Liver (tissue), 9 donors: ENCODE results near the gene KMT5C. TPM values are rescaled to one million over a fixed set of nuclear protein-coding genes. Genes with fewer than 3 reads are reported as not detected.

Experiments used
- DNase-seq: peaks from one replicate; pipeline ENCODE4 v3.0.0-alpha.2; 2017; ENCODE audit warnings: low spot score
- H3K27ac ChIP-seq, 2 donors: one replicate each; pipeline ENCODE4 v1.7.0; 2013; ENCODE audit warnings: inconsistent platforms in 2 of 2, low read length in 2 of 2, control low read depth in 1 of 2, low read depth in 1 of 2, mild to moderate bottlenecking in 1 of 2
- H3K27me3 ChIP-seq, 4 donors: one replicate each; pipeline versions ENCODE4 v1.6.1 to v1.7.0; 2013; ENCODE audit warnings: low read length in 3 of 4, inconsistent platforms in 1 of 4, mild to moderate bottlenecking in 1 of 4, moderate library complexity in 1 of 4; ENCODE audit not compliant: control insufficient read depth in 4 of 4, insufficient read depth in 4 of 4
- H3K36me3 ChIP-seq, 4 donors: one replicate each; pipeline versions ENCODE4 v1.6.1 to v1.7.0; 2013; ENCODE audit warnings: low read length in 3 of 4, mild to moderate bottlenecking in 3 of 4, low read depth in 1 of 4, moderate library complexity in 1 of 4; ENCODE audit not compliant: control insufficient read depth in 4 of 4, insufficient read depth in 3 of 4
- H3K4me1 ChIP-seq, 4 donors: one replicate each; pipeline versions ENCODE4 v1.6.1 to v1.7.0; 2013; ENCODE audit warnings: low read length in 3 of 4, mild to moderate bottlenecking in 3 of 4, moderate library complexity in 1 of 4; ENCODE audit not compliant: control insufficient read depth in 4 of 4, insufficient read depth in 4 of 4
- H3K4me3 ChIP-seq, 3 donors: one replicate each; pipeline versions ENCODE4 v1.6.1 to v1.7.0; 2013; ENCODE audit warnings: low read length in 3 of 3, control low read depth in 1 of 3, low read depth in 1 of 3, mild to moderate bottlenecking in 1 of 3
- H3K9ac ChIP-seq, 2 donors: one replicate each; pipeline ENCODE4 v1.7.0; 2013; ENCODE audit warnings: low read length in 2 of 2, mild to moderate bottlenecking in 2 of 2, moderate library complexity in 2 of 2, control low read depth in 1 of 2, low read depth in 1 of 2
- H3K9me3 ChIP-seq, 4 donors: one replicate each; pipeline versions ENCODE4 v1.6.1 to v1.7.0; 2013; ENCODE audit warnings: low read length in 3 of 4; ENCODE audit not compliant: control insufficient read depth in 4 of 4
- ATF3 ChIP-seq: IDR thresholded peaks from 2 replicates; pipeline ENCODE4 v1.6.1; 2016; ENCODE audit warnings: antibody characterized with exemption
- EGR1 ChIP-seq, 2 donors: IDR thresholded peaks; 2 replicates each; pipeline ENCODE4 v1.6.1; 2016 to 2018; ENCODE audit warnings: antibody characterized with exemption in 2 of 2, low read depth in 2 of 2
- FOXA1 ChIP-seq: IDR thresholded peaks from 2 replicates; pipeline ENCODE4 v1.6.1; 2016; ENCODE audit warnings: antibody characterized with exemption
- GABPA ChIP-seq, 2 donors: IDR thresholded peaks in 1 of 2; conservative IDR thresholded peaks in 1 of 2; 2 replicates each; pipeline ENCODE4 v1.6.1; 2016; ENCODE audit warnings: antibody characterized with exemption in 2 of 2, mild to moderate bottlenecking in 1 of 2, moderate library complexity in 1 of 2
- HNF4A ChIP-seq, 2 donors: conservative IDR thresholded peaks; 2 replicates each; pipeline ENCODE4 v1.6.1; 2016; ENCODE audit warnings: antibody characterized with exemption in 2 of 2, mild to moderate bottlenecking in 2 of 2
- HNF4G ChIP-seq: IDR thresholded peaks from 2 replicates; pipeline ENCODE4 v1.6.1; 2016; ENCODE audit warnings: antibody characterized with exemption
- MAX ChIP-seq: IDR thresholded peaks from 2 replicates; pipeline ENCODE4 v1.6.1; 2016; ENCODE audit warnings: antibody characterized with exemption
- NR2F2 ChIP-seq: IDR thresholded peaks from 2 replicates; pipeline ENCODE4 v1.6.1; 2016; ENCODE audit warnings: antibody characterized with exemption
- RAD21 ChIP-seq, 2 donors: IDR thresholded peaks; 2 replicates each; pipeline ENCODE4 v1.6.1; 2016; ENCODE audit warnings: antibody characterized with exemption in 2 of 2, mild to moderate bottlenecking in 2 of 2
- REST ChIP-seq: IDR thresholded peaks from 2 replicates; pipeline ENCODE4 v1.6.1; 2016; ENCODE audit warnings: antibody characterized with exemption, mild to moderate bottlenecking
- SP1 ChIP-seq: IDR thresholded peaks from 2 replicates; pipeline ENCODE4 v1.6.1; 2018; ENCODE audit warnings: antibody characterized with exemption, mild to moderate bottlenecking
- TAF1 ChIP-seq: conservative IDR thresholded peaks from 2 replicates; pipeline ENCODE4 v1.6.1; 2016; ENCODE audit warnings: antibody characterized with exemption, mild to moderate bottlenecking
- YY1 ChIP-seq: IDR thresholded peaks from 2 replicates; pipeline ENCODE4 v1.6.1; 2016; ENCODE audit warnings: antibody characterized with exemption, mild to moderate bottlenecking
- WGBS: extraction: QIAGEN DNeasy Blood & Tissue Kit; methylation state at CpG from one replicate; pipeline ENCODE4 v1.1.7; 2013; 5-methylcytosine and 5-hydroxymethylcytosine counted together
- polyA plus RNA-seq, 2 donors: library from polyadenylated mRNA; stranded (reverse) in 1 of 2; unstranded in 1 of 2; fragments of 200-250 nt in 1 of 2; fragments of >200 nt in 1 of 2; fragmentation: Nextera tagmentation in 1 of 2; extraction: Ambion mirVana in 1 of 2; gene quantifications; one replicate each; pipeline versions ENCODE4 v1.2.1 to v1.2.3, GENCODE V29; 2013 to 2015
- total RNA-seq, 2 donors: library from RNA; depleted of rRNA; stranded (reverse); fragments of >200 nt; gene quantifications; one replicate each; pipeline ENCODE4 v1.2.3, GENCODE V29; 2014
- TF ChIP-seq, protein P1 (sequence below): IDR thresholded peaks from 2 replicates; pipeline ENCODE4 v1.6.1; 2016; ENCODE audit warnings: antibody characterized with exemption
- TF ChIP-seq, protein P2 (sequence below): fragments of 150-350 bp; IDR thresholded peaks from 2 replicates; pipeline ENCODE4 v1.5.1; 2017; ENCODE audit warnings: improper control_type of control experiment, low read depth, low read length; ENCODE audit not compliant: missing input control
- donor health status: healthy.
- donor health status: healthy.
- donor health status: healthy.
- donor health status: healthy.
- donor health status: healthy.

The KMT5C gene
- total and polyA plus RNA-seq, 4 donors = 1.1 to 11.6 (median 3.0) TPM

- no peak for TF ChIP-seq REST
- TF ChIP-seq FOXA1 = no peak
- TF ChIP-seq, protein P1, sequence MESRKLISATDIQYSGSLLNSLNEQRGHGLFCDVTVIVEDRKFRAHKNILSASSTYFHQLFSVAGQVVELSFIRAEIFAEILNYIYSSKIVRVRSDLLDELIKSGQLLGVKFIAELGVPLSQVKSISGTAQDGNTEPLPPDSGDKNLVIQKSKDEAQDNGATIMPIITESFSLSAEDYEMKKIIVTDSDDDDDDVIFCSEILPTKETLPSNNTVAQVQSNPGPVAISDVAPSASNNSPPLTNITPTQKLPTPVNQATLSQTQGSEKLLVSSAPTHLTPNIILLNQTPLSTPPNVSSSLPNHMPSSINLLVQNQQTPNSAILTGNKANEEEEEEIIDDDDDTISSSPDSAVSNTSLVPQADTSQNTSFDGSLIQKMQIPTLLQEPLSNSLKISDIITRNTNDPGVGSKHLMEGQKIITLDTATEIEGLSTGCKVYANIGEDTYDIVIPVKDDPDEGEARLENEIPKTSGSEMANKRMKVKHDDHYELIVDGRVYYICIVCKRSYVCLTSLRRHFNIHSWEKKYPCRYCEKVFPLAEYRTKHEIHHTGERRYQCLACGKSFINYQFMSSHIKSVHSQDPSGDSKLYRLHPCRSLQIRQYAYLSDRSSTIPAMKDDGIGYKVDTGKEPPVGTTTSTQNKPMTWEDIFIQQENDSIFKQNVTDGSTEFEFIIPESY = no peak
Measured at GRCh38 chr19:55308281-55308680, 31.4 kb upstream of the KMT5C start (continued).

DNA sequence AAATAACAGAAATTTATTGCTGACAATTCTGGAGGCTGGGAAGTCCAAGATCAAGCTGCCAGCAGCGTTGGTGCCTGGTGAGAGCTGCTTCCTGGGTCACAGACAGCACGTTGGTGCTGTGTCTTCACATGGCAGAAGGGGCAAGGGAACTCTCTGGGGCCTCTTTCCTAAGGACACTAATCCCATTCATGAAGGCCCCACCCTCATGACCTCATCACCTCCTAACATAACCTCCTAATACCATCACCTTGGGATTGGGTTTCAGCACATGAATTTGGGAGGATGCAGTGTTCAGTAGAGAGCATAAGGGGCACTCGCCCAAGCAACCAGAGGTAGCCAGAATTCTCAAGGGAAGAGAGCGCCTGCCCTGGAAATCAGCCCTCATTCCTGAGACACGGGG, 30.2 kb upstream of the KMT5C start:
- no peak overlapping the region for H3K9ac ChIP-seq
- H3K27me3 ChIP-seq = peaks cover 0 to 4% (median 0%) of the 10 kb centered on the region in 4 donors
- H3K4me1 ChIP-seq = no peaks in the 10 kb centered on the region
- DNase-seq = no peak
- H3K4me3 ChIP-seq = no peak overlapping the region
- TF ChIP-seq MAX (no peak), NR2F2 (no peak), RAD21 (IDR thresholded peaks at IDR 0.05) (no peak), ATF3 (no peak), SP1 (no peak), REST (no peak), YY1 (no peak), GABPA (IDR thresholded peaks at IDR 0.05 in 1 of 2, conservative IDR thresholded peaks at IDR 0.05 in 1 of 2) (no peak), EGR1 (IDR thresholded peaks at IDR 0.05; ENCODE audit: low read depth in 2 of 2) (no peak), FOXA1 (no peak), HNF4A (conservative IDR thresholded peaks at IDR 0.05) (no peak), TAF1 (no peak), HNF4G (no peak)
- TF ChIP-seq, protein P1 = no peak
- TF ChIP-seq, protein P2, sequence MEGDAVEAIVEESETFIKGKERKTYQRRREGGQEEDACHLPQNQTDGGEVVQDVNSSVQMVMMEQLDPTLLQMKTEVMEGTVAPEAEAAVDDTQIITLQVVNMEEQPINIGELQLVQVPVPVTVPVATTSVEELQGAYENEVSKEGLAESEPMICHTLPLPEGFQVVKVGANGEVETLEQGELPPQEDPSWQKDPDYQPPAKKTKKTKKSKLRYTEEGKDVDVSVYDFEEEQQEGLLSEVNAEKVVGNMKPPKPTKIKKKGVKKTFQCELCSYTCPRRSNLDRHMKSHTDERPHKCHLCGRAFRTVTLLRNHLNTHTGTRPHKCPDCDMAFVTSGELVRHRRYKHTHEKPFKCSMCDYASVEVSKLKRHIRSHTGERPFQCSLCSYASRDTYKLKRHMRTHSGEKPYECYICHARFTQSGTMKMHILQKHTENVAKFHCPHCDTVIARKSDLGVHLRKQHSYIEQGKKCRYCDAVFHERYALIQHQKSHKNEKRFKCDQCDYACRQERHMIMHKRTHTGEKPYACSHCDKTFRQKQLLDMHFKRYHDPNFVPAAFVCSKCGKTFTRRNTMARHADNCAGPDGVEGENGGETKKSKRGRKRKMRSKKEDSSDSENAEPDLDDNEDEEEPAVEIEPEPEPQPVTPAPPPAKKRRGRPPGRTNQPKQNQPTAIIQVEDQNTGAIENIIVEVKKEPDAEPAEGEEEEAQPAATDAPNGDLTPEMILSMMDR = no peak
- no peaks in the 10 kb centered on the region for H3K36me3 ChIP-seq
- 90% methylated on average over 5 of the region's 5 CpGs for WGBS
- H3K9me3 ChIP-seq = no peaks in the 10 kb centered on the region
- H3K27ac ChIP-seq = no peak overlapping the region
